Measurements from ENCODE around the gene JDP2.

- TF ChIP-seq, protein P1, sequence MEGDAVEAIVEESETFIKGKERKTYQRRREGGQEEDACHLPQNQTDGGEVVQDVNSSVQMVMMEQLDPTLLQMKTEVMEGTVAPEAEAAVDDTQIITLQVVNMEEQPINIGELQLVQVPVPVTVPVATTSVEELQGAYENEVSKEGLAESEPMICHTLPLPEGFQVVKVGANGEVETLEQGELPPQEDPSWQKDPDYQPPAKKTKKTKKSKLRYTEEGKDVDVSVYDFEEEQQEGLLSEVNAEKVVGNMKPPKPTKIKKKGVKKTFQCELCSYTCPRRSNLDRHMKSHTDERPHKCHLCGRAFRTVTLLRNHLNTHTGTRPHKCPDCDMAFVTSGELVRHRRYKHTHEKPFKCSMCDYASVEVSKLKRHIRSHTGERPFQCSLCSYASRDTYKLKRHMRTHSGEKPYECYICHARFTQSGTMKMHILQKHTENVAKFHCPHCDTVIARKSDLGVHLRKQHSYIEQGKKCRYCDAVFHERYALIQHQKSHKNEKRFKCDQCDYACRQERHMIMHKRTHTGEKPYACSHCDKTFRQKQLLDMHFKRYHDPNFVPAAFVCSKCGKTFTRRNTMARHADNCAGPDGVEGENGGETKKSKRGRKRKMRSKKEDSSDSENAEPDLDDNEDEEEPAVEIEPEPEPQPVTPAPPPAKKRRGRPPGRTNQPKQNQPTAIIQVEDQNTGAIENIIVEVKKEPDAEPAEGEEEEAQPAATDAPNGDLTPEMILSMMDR (conservative IDR thresholded peaks at IDR 0.05; ENCODE audit: low read depth, low read length) = no peak
- TF ChIP-seq EZH2 (IDR thresholded peaks at IDR 0.05; ENCODE audit: borderline replicate concordance, low read depth, low read length, poor library complexity, severe bottlenecking) = no peak
These were observed 67.6 kb downstream of the JDP2 start for GRCh38 chr14:75495399-75495798.
